ENCODE data around the gene ADH5. TPM values are rescaled to one million over a fixed set of nuclear protein-coding genes. Genes with fewer than 3 reads are reported as not detected.

ADH5 gene
- total RNA-seq, 8 experiments from 2014 or later: 84.9 to 168 (median 125) TPM

DNA sequence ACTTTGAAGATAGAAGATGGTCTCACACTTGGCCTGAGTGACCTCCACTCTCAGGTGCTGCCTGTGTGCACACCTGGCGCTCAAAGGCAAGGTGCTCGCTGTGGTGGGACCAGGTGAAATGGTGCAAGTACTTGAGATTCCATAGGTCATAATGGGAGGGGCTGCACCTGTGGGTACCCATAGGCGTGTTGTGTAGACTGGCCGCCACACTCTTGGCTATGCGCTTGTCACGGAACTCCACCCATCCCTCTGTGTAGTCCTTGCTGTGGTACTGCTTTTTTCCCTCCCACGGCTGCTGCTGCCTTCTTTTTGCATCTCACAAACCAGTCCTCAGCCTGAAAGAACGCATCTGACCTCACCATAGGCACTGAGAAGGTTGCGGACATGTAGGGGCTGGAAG is 66.0 kb downstream of the ADH5 start:
- Histone ChIP-seq H3K27ac (no peak overlapping the region), H3K4me3 (no peak overlapping the region), H3K4me1 (replicated peaks in 1 of 2) (no peaks in the 10 kb centered on the region)
- WGBS, 10 experiments: 94 to 100% (median 100%) methylated on average over 1 to 5 of the region's 9 CpGs; no CpG with 5 or more reads in 5 of the 10 experiments
- in situ Hi-C loops (cut with MboI; ENCODE audit: low pct_unique_long_range_greater_than_20kb in 2 of 9, low sequenced_read_pairs in 9 of 9, unreplicated experiment in 9 of 9): no loop called here
- ATAC-seq (replicated peaks in 6 of 8): no peak

DNA sequence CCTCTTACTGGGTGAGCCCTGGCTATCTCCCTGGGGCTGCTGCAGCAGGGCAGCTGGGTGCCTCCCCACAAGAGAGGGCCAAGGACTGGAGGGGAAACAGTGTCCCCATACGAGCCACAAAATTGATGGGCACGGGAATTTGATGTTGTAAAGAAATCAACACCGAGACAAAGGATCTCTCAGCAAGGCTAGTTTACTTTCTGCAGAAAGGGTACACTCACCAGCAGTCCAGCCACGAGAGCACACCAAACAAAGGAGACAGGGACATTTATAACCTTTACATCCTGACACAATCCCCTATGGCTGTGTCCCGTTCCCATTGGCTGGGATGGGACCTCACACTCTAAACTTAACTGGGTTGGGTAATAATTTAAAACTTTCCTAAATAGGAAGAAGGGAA is 67.2 kb downstream of the ADH5 start:
- in situ Hi-C loops (cut with MboI; ENCODE audit: low pct_unique_long_range_greater_than_20kb in 2 of 9, low sequenced_read_pairs in 9 of 9, unreplicated experiment in 9 of 9): no loop called here
- no peak overlapping the region for H3K4me3 ChIP-seq
- no peak overlapping the region for H3K27ac ChIP-seq
- 75 to 100% (median 100%) methylated on average over 1 to 5 of the region's 5 CpGs; no CpG with 5 or more reads in 1 of the 10 experiments for WGBS, 10 experiments
- H3K4me1 ChIP-seq (replicated peaks in 1 of 2): no peaks in the 10 kb centered on the region
- ATAC-seq (replicated peaks in 6 of 8): no peak

Other genes with a start within 250 kb of the ADH5 start
- 100 to 1,000 TPM in 5 of 8 experiments, 10 to 100 TPM in 3; 92.2 to 168 (median 109) TPM for gene EIF4E, start 159.7 kb downstream of the ADH5 start, total RNA-seq
- 10 to 100 TPM; 20.3 to 35.3 (median 30.3) TPM for gene METAP1, start 93.1 kb downstream of the ADH5 start, total RNA-seq
- gene ADH4, start 55.5 kb upstream of the ADH5 start, total RNA-seq: under 1 TPM in 4 of 8 experiments, not detected in 4; 0.13 to 0.27 (median 0.17) TPM
- 1 to 10 TPM in 5 of 8 experiments, under 1 TPM in 3; 0.57 to 2.1 (median 1.1) TPM for gene ADH6, start 130.5 kb upstream of the ADH5 start, total RNA-seq
- gene ADH1A, start 202.2 kb upstream of the ADH5 start, total RNA-seq: under 1 TPM in 2 of 8 experiments, not detected in 6; 0.20 to 1.00 TPM
- gene ADH1B, start 232.6 kb upstream of the ADH5 start, total RNA-seq: under 1 TPM in 7 of 8 experiments, not detected in 1; 0.10 to 1.00 (median 0.28) TPM